SK-N-SH treated with all-trans-retinoic acid at 6 μM for 48 hours (cell line): ENCODE results near the gene C17orf100.

ENCODE experiments used
- ARNTL ChIP-seq: fragments of 450-650 bp; formaldehyde crosslinking; IDR thresholded peaks from 2 replicates; pipeline ENCODE4 v1.5.0; 2020; ENCODE audit warnings: low read depth, mild to moderate bottlenecking, moderate library complexity, borderline replicate concordance
- CREB5 ChIP-seq: fragments of 250-450 bp; sonication (Bioruptor Pico); IDR thresholded peaks from 2 replicates; pipeline ENCODE4 v1.5.1; 2020; ENCODE audit warnings: low read depth, mild to moderate bottlenecking, moderate library complexity
- PATZ1 ChIP-seq: fragments of 250-450 bp; sonication (Bioruptor Pico); IDR thresholded peaks from 2 replicates; pipeline ENCODE4 v1.8.0; 2020; ENCODE audit warnings: mild to moderate bottlenecking, moderate library complexity, borderline replicate concordance
- RARB ChIP-seq: fragments of 250-450 bp; sonication (Bioruptor Pico); IDR thresholded peaks from 2 replicates; pipeline ENCODE4 v1.8.0; 2021; ENCODE audit warnings: mild to moderate bottlenecking, moderate library complexity
- ZFP3 ChIP-seq: fragments of 250-450 bp; sonication (Bioruptor Pico); IDR thresholded peaks from 2 replicates; pipeline ENCODE4 v1.5.0; 2020; ENCODE audit warnings: mild to moderate bottlenecking, moderate library complexity
- ZFP30 ChIP-seq: fragments of 450-650 bp; formaldehyde crosslinking; IDR thresholded peaks from 2 replicates; pipeline ENCODE4 v1.5.0; 2022; ENCODE audit warnings: mild to moderate bottlenecking, moderate library complexity

GRCh38 chr17:6695051-6695450, 43.5 kb downstream of the C17orf100 start:
- TF ChIP-seq PATZ1: no peak
- no peak for TF ChIP-seq ZFP30 (CRISPR knock-in tag)
- no peak for TF ChIP-seq CREB5 (CRISPR knock-in tag)
- TF ChIP-seq ARNTL (CRISPR knock-in tag): no peak
- no peak for TF ChIP-seq RARB (CRISPR knock-in tag)
- no peak for TF ChIP-seq ZFP3 (CRISPR knock-in tag)
